HG03558 (cell line): ENCODE results near the gene PTPRN2.
"Not testable (repeated sequence)": the region's sequence is repeated elsewhere in the genome, so short reads cannot be mapped to it uniquely, and the experiment has no call there.

Experiments used
- ATAC-seq: cut with Tn5 transposase; IDR thresholded peaks from one replicate; pipeline ENCODE4 v1.9.1; 2021; ENCODE audit warnings: moderate number of reproducible peaks; ENCODE audit not compliant: unreplicated experiment; ENCODE audit errors: extremely low read depth

PTPRN2 gene

GRCh38 chr7:158061884-158062656 is 525.6 kb downstream of the PTPRN2 start:
- no peak for ATAC-seq

- no peak for ATAC-seq
Observed at GRCh38 chr7:158061026-158061630, 526.5 kb downstream of the PTPRN2 start.

GRCh38 chr7:158060216-158060615 is 527.4 kb downstream of the PTPRN2 start:
- no peak for ATAC-seq

GRCh38 chr7:158057446-158057845 is 530.2 kb downstream of the PTPRN2 start:
- no peak for ATAC-seq

GRCh38 chr7:158056761-158057160 is 530.9 kb downstream of the PTPRN2 start:
- no peak for ATAC-seq

GRCh38 chr7:158055726-158056510 is 531.7 kb downstream of the PTPRN2 start:
- no peak for ATAC-seq

- no peak for ATAC-seq
Observed at GRCh38 chr7:158054611-158055010, 533.0 kb downstream of the PTPRN2 start.

- no peak for ATAC-seq
Observed at GRCh38 chr7:158054081-158054480, 533.5 kb downstream of the PTPRN2 start.

GRCh38 chr7:158053183-158053915 is 534.3 kb downstream of the PTPRN2 start:
- no peak for ATAC-seq

GRCh38 chr7:158052381-158053060 is 535.1 kb downstream of the PTPRN2 start:
- no peak for ATAC-seq

- no peak for ATAC-seq
Observed at GRCh38 chr7:158051776-158052175, 535.8 kb downstream of the PTPRN2 start.

- no peak for ATAC-seq
Observed at GRCh38 chr7:158050978-158051651, 536.5 kb downstream of the PTPRN2 start.

- ATAC-seq: no peak
Observed at GRCh38 chr7:158050441-158050977, 537.1 kb downstream of the PTPRN2 start.

- ATAC-seq: no peak
Observed at GRCh38 chr7:158049271-158049670, 538.4 kb downstream of the PTPRN2 start.

GRCh38 chr7:158048569-158048968 is 539.1 kb downstream of the PTPRN2 start:
- ATAC-seq: no peak

- no peak for ATAC-seq
Observed at GRCh38 chr7:158047391-158048059, 540.1 kb downstream of the PTPRN2 start.

- not testable (repeated sequence) for ATAC-seq
Observed at GRCh38 chr7:158046246-158046645, 541.4 kb downstream of the PTPRN2 start.

- no peak for ATAC-seq
Observed at GRCh38 chr7:158044482-158044823, 543.2 kb downstream of the PTPRN2 start.
